Measurements from ENCODE around the gene ITGB1BP1. TPM values are rescaled to one million over a fixed set of nuclear protein-coding genes. Genes with fewer than 3 reads are reported as not detected.
A peak's percentile ranks its signal among the peaks of the same experiment; 100 is the strongest.
"Not testable (repeated sequence)": the region's sequence is repeated elsewhere in the genome, so short reads cannot be mapped to it uniquely, and the experiment has no call there.

The ITGB1BP1 gene
- total RNA-seq, 2 donors from 2014 or later = 38.7 to 64.4 TPM

DNA sequence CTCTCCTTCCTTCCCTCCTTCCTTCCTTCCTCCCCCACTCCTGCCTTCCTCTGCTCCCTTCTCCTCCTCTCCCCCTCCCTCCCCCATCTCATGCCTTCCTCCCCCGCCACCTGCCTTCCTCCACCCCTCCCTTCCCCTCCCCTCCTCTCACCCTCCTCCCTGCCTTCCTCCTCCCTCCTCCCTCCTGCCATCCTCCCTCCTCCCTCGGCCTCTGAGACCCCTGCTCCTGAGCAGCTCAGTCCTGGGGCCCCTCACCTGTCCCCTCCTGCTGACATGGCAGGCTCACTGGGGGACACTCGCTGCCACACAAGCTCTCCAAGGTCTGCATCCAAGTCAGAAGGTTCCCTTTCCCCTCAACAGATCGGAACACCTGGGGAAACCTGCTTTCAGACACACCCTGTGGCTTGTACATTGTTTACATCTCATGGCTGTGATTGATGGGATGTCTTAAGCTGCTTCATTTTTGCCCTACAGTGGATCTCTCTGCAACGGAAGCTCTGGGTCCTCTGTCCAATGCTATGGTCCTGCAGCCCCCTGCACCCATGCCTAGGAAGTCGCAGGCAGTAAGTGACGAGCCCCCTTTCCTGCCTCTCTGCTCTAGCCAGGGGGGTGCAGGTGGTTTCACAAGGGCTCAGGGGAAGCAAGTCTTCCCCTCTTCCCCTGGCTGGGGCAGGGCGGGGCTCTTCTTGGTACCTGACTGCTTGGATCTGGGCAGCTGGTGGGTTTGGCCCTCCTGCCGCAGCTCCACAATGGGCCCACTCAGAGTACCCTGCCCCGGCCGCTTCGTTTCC, 22.9 kb downstream of the ITGB1BP1 start:
- Histone ChIP-seq H3K4me3 (no peak overlapping the region), H3K27me3 (replicated peaks; ENCODE audit: insufficient read depth) (no peaks in the 10 kb centered on the region), H3K4me1 (ENCODE audit: control insufficient read depth in 1 of 2, low read depth in 2 of 2) (no peaks in the 10 kb centered on the region), H3K9me3 (no peaks in the 10 kb centered on the region), H3K27ac (no peak overlapping the region), H3K36me3 (peaks cover 52% of the 10 kb centered on the region)
- no peak for DNase-seq (ENCODE audit: low spot score)
- TF ChIP-seq, protein P1, sequence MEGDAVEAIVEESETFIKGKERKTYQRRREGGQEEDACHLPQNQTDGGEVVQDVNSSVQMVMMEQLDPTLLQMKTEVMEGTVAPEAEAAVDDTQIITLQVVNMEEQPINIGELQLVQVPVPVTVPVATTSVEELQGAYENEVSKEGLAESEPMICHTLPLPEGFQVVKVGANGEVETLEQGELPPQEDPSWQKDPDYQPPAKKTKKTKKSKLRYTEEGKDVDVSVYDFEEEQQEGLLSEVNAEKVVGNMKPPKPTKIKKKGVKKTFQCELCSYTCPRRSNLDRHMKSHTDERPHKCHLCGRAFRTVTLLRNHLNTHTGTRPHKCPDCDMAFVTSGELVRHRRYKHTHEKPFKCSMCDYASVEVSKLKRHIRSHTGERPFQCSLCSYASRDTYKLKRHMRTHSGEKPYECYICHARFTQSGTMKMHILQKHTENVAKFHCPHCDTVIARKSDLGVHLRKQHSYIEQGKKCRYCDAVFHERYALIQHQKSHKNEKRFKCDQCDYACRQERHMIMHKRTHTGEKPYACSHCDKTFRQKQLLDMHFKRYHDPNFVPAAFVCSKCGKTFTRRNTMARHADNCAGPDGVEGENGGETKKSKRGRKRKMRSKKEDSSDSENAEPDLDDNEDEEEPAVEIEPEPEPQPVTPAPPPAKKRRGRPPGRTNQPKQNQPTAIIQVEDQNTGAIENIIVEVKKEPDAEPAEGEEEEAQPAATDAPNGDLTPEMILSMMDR (IDR thresholded peaks at IDR 0.05) = no peak
- no peak for ATAC-seq (ENCODE audit: insufficient number of reproducible peaks, low FRiP score, low read depth)

DNA sequence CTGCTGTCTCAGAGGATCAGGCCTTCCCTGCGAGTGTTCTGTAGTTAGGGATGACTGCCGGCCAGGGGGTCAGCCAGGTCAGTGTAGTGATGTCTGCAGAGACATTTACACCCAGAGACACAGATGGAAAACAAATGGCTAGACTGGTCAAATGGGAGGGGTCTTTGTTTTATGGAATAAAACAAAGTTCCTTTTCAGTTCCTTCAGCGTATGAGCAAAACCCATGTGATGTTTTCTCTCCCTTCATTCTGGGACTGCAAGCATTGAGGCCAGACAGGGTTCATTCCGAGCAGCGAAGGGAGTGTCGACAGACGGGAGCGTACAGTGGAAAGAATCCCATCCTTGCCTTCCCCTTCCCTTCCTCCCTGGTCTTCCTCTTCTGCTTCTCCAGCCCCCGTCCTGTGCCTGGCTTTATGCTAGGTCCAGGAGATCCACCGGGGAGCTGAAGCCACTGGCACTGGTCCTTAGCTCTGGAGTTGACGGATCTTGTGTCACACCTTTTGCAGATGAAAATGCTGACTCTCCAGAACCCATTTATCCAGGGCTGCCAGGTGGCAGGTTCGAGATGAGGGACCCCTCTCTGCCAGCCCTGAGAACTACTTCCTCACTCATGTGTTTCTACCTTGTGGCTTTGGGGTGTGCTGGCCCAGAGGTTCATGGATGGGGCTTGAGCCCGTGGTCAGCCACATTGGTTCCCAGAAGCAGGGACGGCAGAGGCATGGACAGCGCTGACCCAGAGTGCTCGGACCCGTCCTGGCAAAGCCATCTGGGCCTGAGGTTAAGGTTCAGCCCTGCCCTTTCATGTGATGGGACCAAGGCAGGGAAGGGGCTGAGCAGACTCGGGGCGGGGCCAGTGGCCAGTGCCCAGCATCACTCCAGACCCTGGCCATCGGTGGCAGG, 24.2 kb downstream of the ITGB1BP1 start:
- DNase-seq (ENCODE audit: low spot score) = no peak
- H3K4me3 ChIP-seq = no peak overlapping the region
- peak overlapping the region; percentile 2 to 53 for H3K27ac ChIP-seq
- no peak for ATAC-seq (ENCODE audit: insufficient number of reproducible peaks, low FRiP score, low read depth)
- H3K27me3 ChIP-seq (replicated peaks; ENCODE audit: insufficient read depth) = no peaks in the 10 kb centered on the region
- no peaks in the 10 kb centered on the region for H3K9me3 ChIP-seq
- H3K4me1 ChIP-seq (ENCODE audit: control insufficient read depth in 1 of 2, low read depth in 2 of 2) = no peaks in the 10 kb centered on the region
- peaks cover 62% of the 10 kb centered on the region for H3K36me3 ChIP-seq
- TF ChIP-seq, protein P1 (IDR thresholded peaks at IDR 0.05) = no peak

- DNase-seq (ENCODE audit: low spot score); H3K4me3 ChIP-seq; H3K4me1 ChIP-seq (ENCODE audit: control insufficient read depth in 1 of 2, low read depth in 2 of 2); ATAC-seq (ENCODE audit: insufficient number of reproducible peaks, low FRiP score, low read depth); H3K27ac ChIP-seq; H3K27me3 ChIP-seq (replicated peaks; ENCODE audit: insufficient read depth); H3K9me3 ChIP-seq: not testable (repeated sequence)
- H3K36me3 ChIP-seq = peaks cover 62% of the 10 kb centered on the region
These were observed 25.1 kb downstream of the ITGB1BP1 start for GRCh38 chr2:9398251-9398650.

DNA sequence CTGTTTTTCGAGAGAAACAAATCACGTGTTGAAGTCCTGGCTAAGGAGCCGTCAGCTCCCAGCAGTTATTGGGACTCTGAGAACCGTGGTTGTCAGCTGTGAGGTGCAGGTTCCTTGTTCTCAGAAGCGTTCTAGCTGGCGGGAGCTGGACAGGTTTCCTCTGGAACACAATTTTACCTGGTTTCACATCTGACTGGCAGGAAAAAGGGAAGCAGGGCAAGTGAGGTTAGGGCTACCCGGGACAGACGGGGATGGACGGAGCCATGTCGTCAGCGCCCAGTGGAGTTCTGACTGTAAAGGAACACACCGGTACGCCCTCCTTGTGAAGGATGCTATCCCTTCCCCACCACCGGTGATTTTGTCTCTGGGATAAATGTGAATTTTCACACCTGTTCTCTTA, 26.1 kb downstream of the ITGB1BP1 start:
- TF ChIP-seq, protein P1 (IDR thresholded peaks at IDR 0.05) = no peak
- H3K9me3 ChIP-seq = no peaks in the 10 kb centered on the region
- no peak for DNase-seq (ENCODE audit: low spot score)
- H3K4me3 ChIP-seq = no peak overlapping the region
- no peak for ATAC-seq (ENCODE audit: insufficient number of reproducible peaks, low FRiP score, low read depth)
- no peak overlapping the region for H3K27ac ChIP-seq
- peaks cover 53% of the 10 kb centered on the region for H3K36me3 ChIP-seq
- no peaks in the 10 kb centered on the region for H3K4me1 ChIP-seq (ENCODE audit: control insufficient read depth in 1 of 2, low read depth in 2 of 2)
- no peaks in the 10 kb centered on the region for H3K27me3 ChIP-seq (replicated peaks; ENCODE audit: insufficient read depth)

- DNase-seq (ENCODE audit: low spot score) (no peak), ATAC-seq (ENCODE audit: insufficient number of reproducible peaks, low FRiP score, low read depth) (no peak)
- no peaks in the 10 kb centered on the region for H3K27me3 ChIP-seq (replicated peaks; ENCODE audit: insufficient read depth)
- H3K9me3 ChIP-seq = no peaks in the 10 kb centered on the region
- no peaks in the 10 kb centered on the region for H3K4me1 ChIP-seq (ENCODE audit: control insufficient read depth in 1 of 2, low read depth in 2 of 2)
- peaks cover 51% of the 10 kb centered on the region for H3K36me3 ChIP-seq
- H3K4me3 ChIP-seq = no peak overlapping the region
- peak overlapping the region in 1 of 2 donors; percentile 22 for H3K27ac ChIP-seq
- TF ChIP-seq, protein P1 (IDR thresholded peaks at IDR 0.05) = no peak
These were observed 28.5 kb downstream of the ITGB1BP1 start for GRCh38 chr2:9394816-9395215.
